Measurements from ENCODE around the gene DPYSL5.
"Not testable (repeated sequence)": the region's sequence is repeated elsewhere in the genome, so short reads cannot be mapped to it uniquely, and the experiment has no call there.

The DPYSL5 gene

DNA sequence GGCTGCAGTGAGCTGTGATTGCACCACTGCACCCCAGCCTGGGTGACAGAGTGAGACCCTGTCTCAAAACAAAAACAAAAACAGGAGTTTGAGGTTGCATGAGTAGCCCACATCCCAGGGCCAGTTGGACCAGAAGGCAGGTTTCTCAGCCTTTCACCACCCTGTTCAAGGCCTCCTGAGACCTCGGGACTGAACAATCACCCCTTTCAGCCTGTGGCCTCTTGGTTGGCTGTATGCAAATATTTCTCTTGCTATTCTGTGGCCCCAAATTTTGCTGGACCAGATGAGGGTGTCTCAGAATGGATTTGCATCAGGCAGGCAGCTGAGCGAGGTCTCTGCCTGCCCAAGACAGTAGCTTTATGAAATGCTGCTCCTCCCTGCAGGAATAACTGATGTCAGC is 56.9 kb downstream of the DPYSL5 start:
- no peak for DNase-seq

DNA sequence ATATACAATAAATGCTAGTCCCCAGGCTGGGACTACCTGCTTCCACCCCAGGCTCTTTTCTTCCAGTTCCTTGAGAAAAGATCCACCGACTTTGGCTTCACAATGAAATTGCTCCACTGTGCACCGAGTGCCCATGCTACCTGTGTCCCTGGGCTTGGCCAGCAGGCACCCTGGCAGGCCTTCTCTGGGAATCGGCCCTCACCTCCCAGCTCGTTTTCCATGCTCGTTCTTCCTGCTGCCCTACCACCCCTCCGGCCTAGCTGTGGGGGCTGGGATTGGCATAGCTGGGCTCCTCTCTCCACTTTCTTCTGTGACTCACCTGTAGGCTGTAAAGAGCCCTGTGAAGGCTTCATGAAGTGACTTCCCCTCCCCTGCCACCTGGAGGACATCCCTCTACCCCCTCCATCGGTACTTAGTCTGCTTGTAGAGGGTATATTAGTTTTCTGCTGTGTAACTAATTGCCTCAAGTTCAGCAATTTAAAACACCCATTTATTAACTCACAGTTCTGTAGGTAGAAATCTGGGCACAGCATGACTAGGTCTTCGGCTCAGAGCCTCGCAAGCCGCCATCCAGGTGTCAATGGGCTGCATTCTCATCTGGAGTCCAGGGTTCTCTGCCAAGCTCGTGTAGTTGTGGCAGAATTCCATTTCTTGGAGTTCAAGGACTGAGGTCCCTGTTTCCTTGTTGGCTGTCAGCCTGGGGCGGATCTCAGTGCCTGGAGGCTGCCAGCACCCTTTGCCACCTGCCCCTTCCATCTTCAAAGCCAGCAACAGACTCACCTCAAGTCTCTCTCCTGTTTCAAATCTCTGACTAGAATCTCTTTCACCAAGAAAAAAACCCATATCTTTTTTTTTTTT is 57.6 kb downstream of the DPYSL5 start:
- DNase-seq, result no peak

DNA sequence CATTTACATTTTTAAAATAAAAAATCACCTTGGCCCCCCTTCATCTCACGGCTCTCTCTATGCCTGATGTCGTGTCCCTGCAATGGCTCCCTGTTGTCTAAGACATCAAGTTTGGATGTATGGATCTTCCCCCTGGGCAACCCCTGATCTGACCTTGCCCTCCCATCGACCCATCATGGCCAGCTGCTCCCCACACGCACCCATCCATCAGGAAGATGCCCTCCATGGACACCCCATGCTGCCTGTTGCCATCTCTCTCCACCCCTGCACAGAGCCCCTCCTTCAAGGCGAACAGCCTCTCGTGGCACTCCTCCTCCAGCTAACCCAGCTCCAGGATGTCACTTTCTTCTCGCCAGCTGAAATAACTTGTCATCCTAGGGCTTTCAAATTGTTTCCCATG is 59.5 kb downstream of the DPYSL5 start:
- DNase-seq, result no peak

DNA sequence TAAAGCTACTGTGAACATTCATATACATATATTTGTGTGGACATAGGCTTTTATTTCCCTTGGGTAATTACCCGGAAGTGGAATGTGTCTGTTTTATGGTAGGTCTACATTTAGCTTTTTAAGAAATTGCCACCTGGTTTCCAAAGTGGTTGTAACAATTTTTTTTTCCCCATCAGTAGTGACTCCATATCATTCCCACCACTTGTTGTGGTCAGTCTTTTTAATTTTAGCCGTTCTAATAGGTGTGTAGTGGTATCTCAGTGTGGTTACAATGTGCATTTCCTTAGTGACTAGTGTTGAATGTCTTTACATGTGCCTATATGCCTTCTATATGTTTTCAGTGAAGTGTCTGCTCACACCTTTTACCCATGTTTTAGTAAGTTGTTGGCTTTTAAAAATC is 62.2 kb downstream of the DPYSL5 start:
- DNase-seq, result no peak

DNA sequence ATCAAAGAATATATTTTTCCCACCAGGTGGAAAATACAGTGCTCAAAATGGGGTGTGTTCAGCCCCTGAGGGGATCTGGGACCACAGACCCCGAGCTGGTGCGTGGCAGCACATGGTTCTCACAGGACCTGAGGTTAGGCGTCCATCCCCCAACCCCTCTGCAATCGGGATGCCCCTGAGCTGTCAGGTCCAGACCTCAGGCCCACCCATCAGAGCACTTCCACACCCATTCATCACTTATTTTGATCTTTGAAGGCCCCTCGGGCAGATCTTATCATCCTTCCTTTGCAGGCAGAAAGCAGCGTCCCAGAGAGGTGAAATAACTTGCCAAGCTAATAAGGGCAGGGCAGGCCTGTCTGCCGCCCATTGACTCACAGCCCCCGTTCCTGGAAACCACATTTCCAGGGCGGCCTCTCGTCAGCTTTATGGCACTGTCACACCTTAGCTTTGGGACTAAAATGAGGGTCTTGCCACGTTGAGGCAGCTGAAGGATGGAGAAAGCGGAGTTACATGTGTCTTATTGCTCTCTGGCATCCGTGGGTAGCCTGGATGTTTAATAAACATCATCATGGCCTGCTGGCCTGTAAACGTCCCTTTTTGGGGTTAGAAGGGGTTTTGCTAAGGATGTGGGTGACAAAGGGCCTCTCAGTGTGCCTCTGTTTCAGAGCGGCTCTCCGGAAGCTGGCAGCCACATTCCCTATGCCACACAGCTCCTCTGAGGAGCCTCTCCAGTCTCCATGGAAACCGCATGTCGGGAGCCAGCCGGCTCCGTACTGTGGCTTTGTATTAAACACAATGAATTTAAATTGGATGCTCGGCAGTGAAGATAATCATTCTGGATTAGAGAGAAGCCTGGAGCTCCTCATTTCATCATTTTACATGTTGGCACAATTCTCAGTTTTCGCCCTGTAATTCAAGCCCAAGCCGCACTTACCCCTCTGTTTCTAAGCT is 64.3 kb downstream of the DPYSL5 start:
- no peak for DNase-seq

DNA sequence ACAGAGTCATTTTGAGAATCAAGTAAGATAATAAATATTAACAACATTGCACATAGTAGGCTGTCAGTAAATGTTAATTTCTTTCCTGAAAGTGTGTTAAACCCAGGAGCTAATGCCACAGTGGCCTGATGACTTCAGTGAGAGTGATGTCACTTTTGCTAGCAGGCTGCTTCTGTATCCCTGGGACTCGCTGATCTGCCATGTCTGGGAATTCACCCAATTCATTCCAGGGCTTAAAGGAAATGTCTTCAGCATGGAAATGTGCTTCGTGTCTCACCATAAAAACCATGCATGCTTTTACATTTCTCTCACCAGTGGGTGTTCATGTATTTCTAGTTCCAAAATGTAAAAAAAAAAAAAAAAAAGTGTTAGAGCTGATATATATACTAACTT is 65.7 kb downstream of the DPYSL5 start:
- DNase-seq, result no peak

DNA sequence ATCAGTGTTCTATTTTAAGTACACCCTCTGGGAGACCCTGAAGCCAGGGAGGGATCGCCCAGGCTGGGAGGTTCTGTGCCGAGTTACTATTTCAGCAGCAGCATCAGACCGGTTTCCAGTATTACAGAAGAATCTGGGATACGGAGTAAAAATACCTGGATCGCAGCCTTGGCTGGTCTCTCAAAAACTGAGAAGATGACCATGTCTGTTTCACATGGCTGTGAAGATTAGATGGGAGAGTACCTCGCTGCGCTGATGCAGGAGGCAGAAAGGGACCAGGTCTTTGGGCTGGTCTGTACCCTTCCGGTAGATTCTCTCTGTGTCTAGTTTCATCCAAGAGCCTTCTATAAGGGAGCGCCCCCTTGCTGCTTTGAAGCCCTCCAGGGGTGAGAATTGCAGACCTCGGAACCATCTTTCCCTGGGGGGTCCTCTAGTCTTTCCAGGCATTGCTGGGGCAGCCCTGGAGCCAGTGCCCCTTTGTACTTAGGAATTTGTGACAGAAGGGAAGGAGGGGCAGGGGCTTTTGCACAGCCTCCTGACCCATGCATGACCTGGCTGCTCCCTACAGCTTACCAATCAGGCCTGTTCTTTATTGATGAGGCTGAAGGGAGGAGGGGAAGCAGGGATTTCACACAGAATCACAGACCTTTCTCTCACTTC is 66.2 kb downstream of the DPYSL5 start:
- DNase-seq, result no peak

DNA sequence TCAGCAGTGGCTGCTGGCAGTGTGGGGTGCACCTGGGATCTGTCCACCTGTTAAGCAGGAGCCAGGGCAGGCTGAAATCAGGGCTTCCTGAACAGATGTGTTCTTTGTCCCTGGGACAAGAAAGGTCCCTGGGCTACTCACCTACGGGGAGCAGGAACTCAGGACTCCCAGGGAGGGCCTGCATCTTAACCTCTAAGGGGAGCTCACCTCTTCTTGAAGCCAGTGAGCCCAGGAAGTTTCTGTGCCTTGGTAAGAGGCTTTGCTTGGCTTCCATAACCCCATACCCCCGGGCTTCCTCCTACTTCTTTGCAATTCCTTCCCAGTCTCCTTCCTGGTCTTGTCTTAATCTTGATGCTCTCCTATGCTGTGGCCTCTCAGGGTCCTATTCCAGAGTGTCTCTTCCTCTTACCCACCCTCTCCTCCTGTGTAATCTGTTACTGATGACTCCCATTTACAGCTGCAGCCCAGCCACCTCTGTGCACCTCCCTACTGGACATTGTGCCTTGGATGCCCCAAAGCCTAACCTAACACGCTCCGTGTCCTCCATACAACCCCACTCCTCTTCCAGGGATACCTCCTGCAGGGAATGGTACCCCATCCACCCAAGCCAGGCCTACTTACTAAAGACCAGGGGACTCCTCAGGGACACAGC is 66.9 kb downstream of the DPYSL5 start:
- no peak for DNase-seq

DNA sequence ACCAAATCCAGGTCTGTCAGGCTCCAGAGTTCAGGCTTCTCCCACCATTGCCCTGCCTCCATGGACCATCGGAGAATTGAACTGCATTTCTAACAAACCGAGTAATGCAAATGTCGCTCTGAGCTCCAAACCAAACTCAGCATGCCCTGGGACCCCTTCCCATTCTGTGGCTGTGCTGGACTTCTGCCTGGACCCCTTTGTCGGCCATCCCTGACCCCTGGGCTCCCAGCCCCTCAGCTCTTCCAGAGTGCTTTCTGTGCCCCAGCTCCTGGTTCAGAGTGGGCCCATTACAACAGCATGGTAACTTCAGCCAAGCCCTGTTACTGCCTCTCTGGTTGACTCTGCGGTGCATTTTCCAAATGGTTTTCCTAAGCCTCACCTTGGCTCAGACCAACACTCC is 67.4 kb downstream of the DPYSL5 start:
- DNase-seq, result no peak

DNA sequence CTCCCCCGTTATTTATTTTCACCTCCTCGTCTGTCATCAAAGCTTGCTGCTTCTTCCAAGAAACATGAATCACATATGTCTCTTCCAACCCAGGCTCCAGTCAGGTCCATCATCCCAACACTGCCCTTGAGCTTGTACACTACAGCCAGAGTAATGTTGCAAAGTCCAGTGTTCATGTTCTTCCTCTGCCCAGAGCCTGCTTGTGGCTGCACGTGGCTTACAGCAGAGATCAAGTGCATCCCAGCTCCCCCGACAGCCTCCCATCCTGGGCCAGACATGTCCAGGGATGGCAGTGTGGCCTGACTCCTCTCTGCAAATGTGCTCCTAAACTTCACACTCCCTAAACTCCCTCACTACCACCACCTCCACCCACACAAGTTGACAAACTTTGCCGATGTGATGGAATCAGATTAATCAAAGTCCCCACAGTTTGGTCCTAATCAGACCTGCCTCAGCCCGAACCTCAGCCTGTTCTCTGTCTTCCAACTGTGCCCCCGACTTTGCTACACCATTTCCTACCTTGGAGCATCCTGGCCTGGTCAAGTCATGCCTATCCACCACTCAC is 68.3 kb downstream of the DPYSL5 start:
- no peak for DNase-seq

DNA sequence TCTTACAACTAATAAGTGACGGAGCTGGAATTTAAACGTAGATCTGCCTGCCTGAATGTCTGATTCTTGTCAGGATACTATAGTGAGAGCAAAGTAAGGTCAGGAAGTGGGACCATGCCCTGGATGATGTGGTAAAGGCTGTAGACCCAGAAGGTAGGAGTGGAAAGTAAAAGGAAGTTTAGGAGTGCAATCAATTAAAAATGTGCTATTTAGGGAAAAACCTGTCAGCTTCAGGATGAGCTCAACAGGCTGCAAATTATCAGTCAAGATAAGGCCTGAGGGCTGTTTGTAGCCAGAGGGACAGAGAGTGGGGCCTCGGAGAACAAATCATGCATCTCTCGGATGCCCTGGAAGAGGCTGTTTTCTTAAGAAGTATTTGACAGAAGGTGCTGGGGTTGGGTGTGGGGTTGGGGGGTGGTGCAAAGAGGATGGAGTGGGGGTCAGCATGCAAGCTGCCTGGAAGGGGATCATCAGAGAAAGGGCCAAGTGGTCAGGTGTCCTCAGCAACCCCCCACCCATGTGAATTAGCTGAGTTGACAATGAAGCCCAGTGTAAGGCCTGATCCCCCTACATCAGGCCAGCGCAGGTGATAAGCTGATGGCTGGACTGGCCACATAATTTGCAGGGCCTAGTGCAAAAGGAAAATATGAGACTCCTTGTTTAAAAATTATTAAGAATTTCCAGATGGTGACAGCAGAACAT is 69.4 kb downstream of the DPYSL5 start:
- no peak for DNase-seq

DNA sequence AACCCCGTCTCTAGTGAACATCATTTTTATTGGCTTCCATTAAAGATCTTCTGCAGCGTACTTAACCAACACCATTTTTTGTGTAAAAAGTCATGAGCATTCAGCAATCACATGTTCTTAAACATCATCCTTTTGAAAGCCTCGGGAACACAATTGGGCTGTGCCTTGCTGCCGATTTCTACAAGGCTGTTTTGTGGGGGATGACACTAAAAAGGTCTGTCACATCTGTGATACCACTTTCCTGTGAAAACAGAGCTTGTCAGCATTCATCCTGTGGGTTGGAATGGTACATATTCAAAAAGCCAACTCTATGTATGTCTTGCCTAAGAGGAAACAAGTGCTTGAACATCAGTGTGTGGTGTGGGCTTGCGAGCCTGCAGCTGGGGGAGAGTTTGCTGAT is 73.4 kb downstream of the DPYSL5 start:
- no peak for DNase-seq

DNA sequence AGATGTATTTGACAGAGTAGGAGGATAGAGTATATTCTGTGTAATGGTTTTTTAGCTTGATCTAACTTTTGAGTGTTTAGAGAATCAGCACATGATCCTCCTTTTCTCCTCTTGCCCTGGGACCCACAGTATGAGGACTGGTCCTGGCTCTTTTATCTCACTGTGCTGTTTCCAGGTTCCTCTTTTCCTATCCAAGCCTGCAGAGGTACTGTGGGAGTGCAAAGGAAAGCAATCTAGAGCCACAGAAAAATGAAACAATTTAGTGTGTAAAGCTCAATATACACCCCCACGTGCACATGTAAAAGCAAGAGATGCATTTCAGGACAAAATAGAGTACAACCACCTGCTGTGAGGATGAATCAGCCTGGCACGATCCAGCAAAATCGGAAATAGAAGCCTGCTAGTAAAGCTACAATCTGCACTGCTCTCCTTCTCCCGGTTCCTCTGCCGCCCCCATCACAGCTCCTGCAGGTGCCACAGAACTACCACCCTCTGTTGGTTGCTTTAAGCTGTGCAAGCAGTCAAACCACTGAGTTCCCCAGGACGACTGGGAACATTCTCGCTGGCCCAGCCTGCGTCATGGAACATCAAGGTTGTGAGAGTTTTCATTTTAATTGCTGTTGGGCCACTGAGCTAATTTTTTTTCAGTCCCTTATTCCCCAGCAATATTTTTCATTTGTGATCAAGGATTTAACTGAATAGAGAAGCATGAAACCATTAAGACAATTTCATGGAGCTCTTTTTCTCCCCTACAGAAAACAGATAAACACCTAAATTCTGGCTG is 74.7 kb downstream of the DPYSL5 start:
- DNase-seq, result no peak

DNA sequence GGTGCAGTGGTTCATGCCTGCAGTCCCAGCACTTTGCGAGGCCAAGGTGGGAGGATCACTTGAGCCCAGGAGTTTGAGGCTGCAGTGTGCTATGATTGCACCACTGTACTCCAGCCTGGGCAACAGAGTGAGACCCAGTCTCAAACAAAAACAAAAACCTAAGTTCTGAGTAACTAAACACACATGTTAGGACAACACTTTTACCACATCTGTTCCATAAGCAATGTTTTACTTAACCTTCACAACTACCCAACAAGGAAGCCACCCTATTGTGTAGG is 75.2 kb downstream of the DPYSL5 start:
- DNase-seq, result not testable (repeated sequence)

DNA sequence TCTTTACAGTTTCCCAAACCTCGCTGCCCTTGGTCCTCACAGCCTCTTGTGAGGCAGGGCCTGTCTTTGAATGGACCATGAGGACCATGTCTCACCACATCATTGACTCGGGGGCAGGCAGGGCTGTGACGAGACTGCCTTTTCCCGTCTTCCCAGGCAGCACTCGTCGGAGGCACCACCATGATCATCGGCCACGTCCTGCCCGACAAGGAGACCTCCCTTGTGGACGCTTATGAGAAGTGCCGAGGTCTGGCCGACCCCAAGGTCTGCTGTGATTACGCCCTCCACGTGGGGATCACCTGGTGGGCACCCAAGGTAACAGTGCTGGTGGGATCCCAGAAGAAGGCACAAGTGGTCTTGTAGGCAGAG is 76.8 kb downstream of the DPYSL5 start:
- DNase-seq, result no peak

DNA sequence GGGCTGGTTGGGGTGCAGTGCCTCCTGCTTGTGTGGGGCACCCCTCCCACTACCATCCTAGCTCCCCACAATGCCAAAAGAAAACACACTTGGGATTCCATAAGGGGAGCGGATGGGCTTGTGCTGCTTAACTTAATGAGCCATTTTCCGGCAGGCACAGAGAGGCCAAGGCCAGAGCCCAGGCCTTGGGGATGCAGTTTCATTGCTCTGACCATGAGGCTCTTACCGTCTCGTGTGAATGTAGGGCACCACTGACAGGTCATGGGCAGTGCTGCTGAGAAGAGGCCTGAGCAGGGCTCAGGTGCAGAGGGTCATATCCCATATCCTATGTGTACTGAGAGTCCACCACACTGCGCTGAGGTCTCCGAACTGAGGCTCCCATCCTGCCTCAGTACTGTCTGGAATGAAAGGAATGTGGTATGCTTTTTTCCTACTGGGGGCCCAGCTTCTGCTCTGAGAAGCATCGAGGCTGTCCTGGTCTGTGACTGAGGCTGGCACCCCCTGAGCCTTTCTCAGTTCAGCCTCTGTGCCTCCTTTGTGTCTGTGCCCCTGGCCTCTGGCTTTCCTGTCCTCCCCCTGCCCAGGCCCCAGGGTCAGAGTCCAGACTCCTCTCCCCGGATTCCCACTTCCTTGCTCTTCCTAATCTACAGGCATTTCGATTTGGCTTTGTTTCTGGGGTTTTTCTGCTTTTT is 77.3 kb downstream of the DPYSL5 start:
- no peak for DNase-seq

DNA sequence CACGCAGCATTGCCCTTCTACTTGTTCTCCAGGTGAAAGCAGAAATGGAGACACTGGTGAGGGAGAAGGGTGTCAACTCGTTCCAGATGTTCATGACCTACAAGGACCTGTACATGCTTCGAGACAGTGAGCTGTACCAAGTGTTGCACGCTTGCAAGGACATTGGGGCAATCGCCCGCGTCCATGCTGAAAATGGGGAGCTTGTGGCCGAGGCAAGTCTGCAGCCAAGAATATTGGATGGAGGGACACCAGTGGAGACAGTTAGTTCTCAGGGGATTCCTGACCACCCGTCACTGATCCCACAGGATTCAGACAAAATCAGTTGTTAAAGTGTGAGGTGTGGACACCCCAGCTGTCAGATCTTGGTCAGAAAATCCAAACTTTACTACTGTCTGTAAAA is 79.3 kb downstream of the DPYSL5 start:
- no peak for DNase-seq

DNA sequence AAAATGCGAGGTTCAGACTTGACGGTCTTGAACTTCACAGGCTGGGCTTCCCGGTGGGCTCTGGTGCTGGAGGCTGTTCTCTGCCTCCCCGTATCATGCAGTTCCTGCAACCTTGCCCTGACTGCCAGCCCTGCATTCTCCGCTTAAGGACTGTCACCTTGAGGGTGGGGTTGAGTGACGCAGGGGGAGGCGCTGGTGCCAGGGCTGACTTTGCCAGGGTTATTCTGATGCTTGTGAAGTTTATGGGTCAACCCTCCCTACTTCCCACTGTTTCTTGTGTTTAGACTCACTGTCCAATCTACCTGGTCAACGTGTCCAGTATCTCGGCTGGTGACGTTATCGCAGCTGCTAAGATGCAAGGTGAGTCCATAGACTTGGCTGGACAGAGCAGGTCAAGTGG is 85.0 kb downstream of the DPYSL5 start:
- no peak for DNase-seq

DNA sequence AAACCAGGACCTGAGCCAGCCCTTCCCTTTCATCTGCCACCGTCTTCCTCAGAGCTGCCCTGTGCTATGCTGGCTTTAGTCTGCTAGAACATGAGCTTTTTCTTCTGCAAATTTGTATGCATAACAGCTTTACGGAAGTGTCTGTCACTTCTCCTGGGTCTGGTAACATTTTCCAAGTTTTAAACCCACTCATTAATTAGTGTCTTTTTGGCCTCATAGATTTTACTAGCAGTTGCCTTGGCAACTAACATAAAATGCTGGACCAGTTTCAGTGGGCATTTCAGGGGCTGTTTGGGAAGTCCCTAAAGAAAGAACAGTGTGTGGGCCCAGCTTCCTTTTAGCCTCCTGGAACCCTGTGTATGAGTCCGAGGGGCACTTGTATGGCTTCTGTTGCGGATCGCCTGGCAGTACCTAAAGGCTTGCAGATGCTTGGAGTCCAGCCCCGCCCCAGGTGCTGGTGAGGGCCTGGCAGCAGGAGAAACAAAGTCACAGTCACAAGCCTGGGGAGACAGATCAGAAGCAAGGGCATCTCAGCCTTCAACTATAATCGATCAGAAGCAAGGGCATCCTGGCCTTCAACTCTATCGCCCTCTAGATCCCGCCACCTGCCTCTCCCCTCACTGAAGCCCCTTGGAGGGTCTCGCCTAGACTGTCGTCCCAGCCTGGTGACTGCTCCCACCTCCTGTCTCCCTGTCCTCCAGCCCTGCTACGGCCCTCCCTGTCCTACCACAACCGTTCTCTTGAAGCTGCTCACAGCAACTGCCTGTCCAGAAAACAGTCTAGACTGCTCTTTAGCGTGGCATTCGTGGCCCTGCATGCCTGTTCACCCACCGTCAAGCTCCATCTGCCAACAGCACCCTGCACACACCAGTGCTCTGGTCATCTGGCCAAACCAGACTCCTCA is 85.8 kb downstream of the DPYSL5 start:
- DNase-seq, result no peak

DNA sequence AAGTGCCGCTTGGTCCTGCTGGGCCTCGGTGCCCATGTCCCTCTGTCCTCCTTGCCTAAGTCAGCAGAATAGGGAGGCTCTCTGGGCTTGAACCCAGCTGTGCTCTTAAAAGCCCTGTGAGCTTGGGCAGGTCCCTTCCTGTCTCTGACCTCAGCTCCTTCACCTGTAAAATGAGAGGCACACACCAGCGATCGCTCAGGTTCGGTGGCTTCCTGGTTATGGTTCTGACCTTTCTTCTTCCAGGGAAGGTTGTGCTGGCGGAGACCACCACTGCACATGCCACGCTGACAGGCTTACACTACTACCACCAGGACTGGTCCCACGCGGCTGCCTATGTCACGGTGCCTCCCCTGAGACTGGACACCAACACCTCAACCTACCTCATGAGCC is 86.4 kb downstream of the DPYSL5 start:
- no peak for DNase-seq

Data from NK-92 treated with Interleukin-12 subunit alpha and Interleukin-12 subunit beta, amount 100 ng/mL, for 24 hours (cell line).